Tibial nerve (tissue), 4 donors: Measurements from ENCODE around the gene TMEM63B.

ENCODE experiments used
- EP300 ChIP-seq, 2 donors: sonication (generic); formaldehyde crosslinking; IDR thresholded peaks; one replicate each; pipeline ENCODE4 v1.6.1; 2017; ENCODE audit warnings: antibody characterized with exemption in 2 of 2, mild to moderate bottlenecking in 1 of 2
- POLR2A ChIP-seq, 2 donors: fragments of 450-650 bp; IDR thresholded peaks; one replicate each; pipeline ENCODE4 v1.6.1; 2017; ENCODE audit warnings: antibody characterized with exemption in 2 of 2, mild to moderate bottlenecking in 2 of 2, moderate library complexity in 2 of 2
- TF ChIP-seq, protein P1 (sequence below), 5 experiments: fragments of 200-600 bp in 3 of 5; fragments of 450-650 bp in 2 of 5; sonication (generic) in 3 of 5; IDR thresholded peaks; one replicate each; pipeline ENCODE4 v1.5.1; 2016 to 2019; ENCODE audit warnings: antibody characterized with exemption in 5 of 5, mild to moderate bottlenecking in 3 of 5, moderate library complexity in 2 of 5

DNA sequence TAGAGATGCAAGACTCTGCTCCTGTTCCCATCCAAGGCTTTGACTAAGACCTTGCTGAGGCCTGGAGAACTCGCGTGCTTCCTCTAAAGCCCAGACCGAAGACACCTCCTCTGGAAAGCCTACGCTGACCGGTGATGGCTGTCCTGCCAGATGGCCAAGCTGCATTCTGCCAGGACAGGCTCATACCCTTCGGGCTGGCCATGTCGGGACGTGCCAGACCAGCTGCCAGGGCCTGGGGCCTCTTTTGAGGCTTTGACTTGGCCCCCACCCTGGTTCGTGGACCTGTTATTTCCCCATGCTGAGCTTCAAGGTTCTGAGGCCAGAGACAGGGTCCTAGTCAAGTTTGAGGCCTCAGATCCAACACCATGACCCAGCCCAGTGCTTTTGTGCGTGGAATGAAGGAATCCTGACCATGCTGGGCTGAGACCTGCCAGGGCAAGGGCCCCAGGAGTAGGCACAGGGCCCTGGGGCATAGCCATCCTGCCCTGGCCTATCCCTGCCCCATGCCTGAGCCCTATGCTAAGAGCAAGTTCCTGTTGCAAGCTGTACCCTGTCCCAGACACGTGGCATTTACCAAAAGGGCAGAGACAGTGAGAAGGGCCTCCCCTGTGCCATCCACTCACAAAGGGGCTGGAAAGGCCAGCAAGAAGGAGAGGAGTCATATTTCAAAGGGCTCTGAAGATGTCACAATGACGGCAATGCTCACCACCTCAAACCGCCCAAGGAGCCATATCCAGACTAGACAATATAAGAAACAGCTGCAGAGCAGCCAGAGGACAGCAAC lies 42.9 kb upstream of the TMEM63B start:
- TF ChIP-seq, protein P1, sequence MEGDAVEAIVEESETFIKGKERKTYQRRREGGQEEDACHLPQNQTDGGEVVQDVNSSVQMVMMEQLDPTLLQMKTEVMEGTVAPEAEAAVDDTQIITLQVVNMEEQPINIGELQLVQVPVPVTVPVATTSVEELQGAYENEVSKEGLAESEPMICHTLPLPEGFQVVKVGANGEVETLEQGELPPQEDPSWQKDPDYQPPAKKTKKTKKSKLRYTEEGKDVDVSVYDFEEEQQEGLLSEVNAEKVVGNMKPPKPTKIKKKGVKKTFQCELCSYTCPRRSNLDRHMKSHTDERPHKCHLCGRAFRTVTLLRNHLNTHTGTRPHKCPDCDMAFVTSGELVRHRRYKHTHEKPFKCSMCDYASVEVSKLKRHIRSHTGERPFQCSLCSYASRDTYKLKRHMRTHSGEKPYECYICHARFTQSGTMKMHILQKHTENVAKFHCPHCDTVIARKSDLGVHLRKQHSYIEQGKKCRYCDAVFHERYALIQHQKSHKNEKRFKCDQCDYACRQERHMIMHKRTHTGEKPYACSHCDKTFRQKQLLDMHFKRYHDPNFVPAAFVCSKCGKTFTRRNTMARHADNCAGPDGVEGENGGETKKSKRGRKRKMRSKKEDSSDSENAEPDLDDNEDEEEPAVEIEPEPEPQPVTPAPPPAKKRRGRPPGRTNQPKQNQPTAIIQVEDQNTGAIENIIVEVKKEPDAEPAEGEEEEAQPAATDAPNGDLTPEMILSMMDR (IDR thresholded peaks at IDR 0.05), result no peak
- TF ChIP-seq POLR2A (IDR thresholded peaks at IDR 0.05) (no peak), EP300 (IDR thresholded peaks at IDR 0.05) (no peak)
